H1 (cell line): ENCODE data around the gene PLA2G4A. TPM values are rescaled to one million over a fixed set of nuclear protein-coding genes. Genes with fewer than 3 reads are reported as not detected.

Experiments
- CTCF ChIA-PET: fragments of 300-600 bp; sonication (Branson Sonifier 250); formaldehyde crosslinking; loops from one replicate; lab custom pipeline; 2021; ENCODE audit not compliant: partially characterized antibody; lab: Charles Lee
- POLR2A ChIA-PET: fragments of 300-600 bp; sonication (Branson Sonifier 250); formaldehyde crosslinking; loops from one replicate; lab custom pipeline; 2021; ENCODE audit warnings: inconsistent platforms; ENCODE audit not compliant: partially characterized antibody; lab: Charles Lee
- DNase-seq, 2 experiments: peaks; one replicate each; pipeline versions ENCODE4 v3.0.0 to v3.0.0-alpha.2; 2010 to 2022; ENCODE audit warnings: low spot score in 2 of 2, low read depth in 1 of 2, mixed read lengths in 1 of 2
- FAIRE-seq: peaks from 2 replicates; lab custom pipeline; 2011; peaks lifted over from hg19 to GRCh38; lab: Jason Lieb, UNC
- H2AFZ ChIP-seq: 2 replicates; pipeline ENCODE4 v1.8.1; 2012; ENCODE audit warnings: low read length, inconsistent platforms
- H2AK5ac ChIP-seq: 2 replicates; pipeline ENCODE4 v1.6.1; 2013; ENCODE audit warnings: low read depth, low read length
- H2BK120ac ChIP-seq: replicated peaks from 2 replicates; pipeline ENCODE3; 2013; ENCODE audit warnings: low read depth, low read length, inconsistent platforms
- H2BK12ac ChIP-seq: 2 replicates; pipeline ENCODE4 v1.6.1; 2013; ENCODE audit warnings: low read depth, low read length
- H2BK15ac ChIP-seq: 2 replicates; pipeline ENCODE4 v1.6.1; 2013; ENCODE audit warnings: low read length
- H2BK20ac ChIP-seq: 2 replicates; pipeline ENCODE4 v1.6.1; 2013; ENCODE audit warnings: low read length
- H2BK5ac ChIP-seq: 2 replicates; pipeline ENCODE4 v1.6.1; 2013; ENCODE audit warnings: low read depth, low read length
- H3K14ac ChIP-seq: 2 replicates; pipeline ENCODE4 v1.6.1; 2013; ENCODE audit warnings: inconsistent platforms; ENCODE audit not compliant: insufficient read length
- H3K18ac ChIP-seq: 2 replicates; pipeline ENCODE4 v1.6.1; 2013; ENCODE audit warnings: low read length; ENCODE audit errors: extremely low read depth
- H3K23ac ChIP-seq: 2 replicates; pipeline ENCODE4 v1.6.1; 2013; ENCODE audit warnings: inconsistent platforms; ENCODE audit not compliant: insufficient read length
- H3K23me2 ChIP-seq: 2 replicates; pipeline ENCODE4 v1.6.1; 2013; ENCODE audit warnings: low read depth, low read length
- H3K27ac ChIP-seq: 2 replicates; pipeline ENCODE4 v1.6.1; 2011; ENCODE audit warnings: low read depth, low read length, inconsistent platforms
- H3K27me3 ChIP-seq, 4 experiments: replicated peaks in 1 of 4; 1 replicate in 1 of 4; 2 replicates in 3 of 4; pipeline versions ENCODE4 v1.6.1 to v1.8.1; 2011 to 2013; ENCODE audit warnings: low read length in 3 of 4, mild to moderate bottlenecking in 3 of 4, inconsistent platforms in 2 of 4, mixed read lengths in 2 of 4, moderate library complexity in 1 of 4; ENCODE audit not compliant: control insufficient read depth in 3 of 4, insufficient read depth in 3 of 4; ENCODE audit errors: extremely low read depth in 1 of 4
- H3K36me3 ChIP-seq, 4 experiments: 2 replicates each; pipeline versions ENCODE4 v1.6.1 to v1.8.1; 2011 to 2013; ENCODE audit warnings: mild to moderate bottlenecking in 4 of 4, low read length in 3 of 4, moderate library complexity in 2 of 4, control low read depth in 1 of 4, inconsistent platforms in 1 of 4; ENCODE audit not compliant: insufficient read depth in 4 of 4, control insufficient read depth in 2 of 4
- H3K4ac ChIP-seq: replicated peaks from 2 replicates; pipeline ENCODE3; 2013; ENCODE audit warnings: low read length, low read depth, mixed read lengths, inconsistent platforms; ENCODE audit not compliant: insufficient read length
- H3K4me1 ChIP-seq, 4 experiments: replicated peaks in 1 of 4; 1 replicate in 1 of 4; 2 replicates in 3 of 4; pipeline versions ENCODE4 v1.6.1 to v1.8.1; 2011 to 2013; ENCODE audit warnings: low read length in 3 of 4, inconsistent platforms in 2 of 4, mixed read lengths in 1 of 4; ENCODE audit not compliant: insufficient read depth in 4 of 4, control insufficient read depth in 3 of 4
- H3K4me2 ChIP-seq, 2 experiments: 2 replicates each; pipeline versions ENCODE4 v1.6.1 to v1.8.1; 2011 to 2013; ENCODE audit warnings: low read depth in 2 of 2, low read length in 2 of 2, control low read depth in 1 of 2, inconsistent platforms in 1 of 2, mild to moderate bottlenecking in 1 of 2; ENCODE audit not compliant: insufficient read depth in 1 of 2
- H3K4me3 ChIP-seq, 4 experiments: fragments of 200-600, 300-600 bp in 1 of 4; sonication (generic), shearing (Covaris generic), sonication (Bioruptor Twin) in 1 of 4; 2 replicates each; pipeline versions ENCODE4 v1.5.1 to v1.8.1; 2011 to 2016; ENCODE audit warnings: low read length in 4 of 4, low read depth in 3 of 4, control low read depth in 2 of 4, inconsistent platforms in 2 of 4, mild to moderate bottlenecking in 2 of 4, mixed read lengths in 1 of 4, moderate library complexity in 1 of 4; ENCODE audit not compliant: insufficient read depth in 2 of 4; ENCODE audit errors: extremely low read depth in 1 of 4
- H3K56ac ChIP-seq: replicated peaks from 2 replicates; pipeline ENCODE3; 2013; ENCODE audit warnings: low read depth, mild to moderate bottlenecking, mixed read lengths, low read length, inconsistent platforms; ENCODE audit not compliant: insufficient read length
- H3K79me1 ChIP-seq: 2 replicates; pipeline ENCODE4 v1.6.1; 2013; ENCODE audit warnings: low read depth, low read length, control low read depth
- H3K79me2 ChIP-seq, 2 experiments: 2 replicates each; pipeline versions ENCODE4 v1.6.1 to v1.8.1; 2012 to 2013; ENCODE audit warnings: low read length in 2 of 2, mild to moderate bottlenecking in 2 of 2, inconsistent platforms in 1 of 2; ENCODE audit not compliant: insufficient read depth in 2 of 2, control insufficient read depth in 1 of 2
- H3K9ac ChIP-seq, 4 experiments: replicated peaks in 1 of 4; 1 replicate in 1 of 4; 2 replicates in 3 of 4; pipeline versions ENCODE4 v1.6.1 to v1.8.1; 2011 to 2013; ENCODE audit warnings: low read depth in 3 of 4, low read length in 3 of 4, control low read depth in 2 of 4, mild to moderate bottlenecking in 2 of 4, moderate library complexity in 2 of 4, inconsistent platforms in 1 of 4; ENCODE audit errors: extremely low read depth in 1 of 4
- H3K9me3 ChIP-seq, 2 experiments: 2 replicates each; pipeline versions ENCODE4 v1.6.1 to v1.8.1; 2012 to 2013; ENCODE audit warnings: mild to moderate bottlenecking in 2 of 2, moderate library complexity in 2 of 2, control low read depth in 1 of 2, inconsistent platforms in 1 of 2, low read depth in 1 of 2, low read length in 1 of 2, mixed read lengths in 1 of 2; ENCODE audit not compliant: insufficient read depth in 2 of 2
- H4K20me1 ChIP-seq, 2 experiments: replicated peaks in 1 of 2; 2 replicates each; pipeline versions ENCODE3 to v1.8.1; 2011 to 2013; ENCODE audit warnings: inconsistent platforms in 2 of 2, low read length in 2 of 2, mild to moderate bottlenecking in 1 of 2; ENCODE audit not compliant: insufficient read depth in 2 of 2, control insufficient read depth in 1 of 2
- H4K5ac ChIP-seq: 2 replicates; pipeline ENCODE4 v1.6.1; 2013; ENCODE audit warnings: low read length, low read depth, mixed read lengths, inconsistent platforms; ENCODE audit not compliant: insufficient read length
- H4K8ac ChIP-seq: 2 replicates; pipeline ENCODE4 v1.8.0; 2013; ENCODE audit warnings: mild to moderate bottlenecking, moderate library complexity, low read length, inconsistent platforms; ENCODE audit not compliant: insufficient read depth; ENCODE audit errors: extremely low read depth
- H4K91ac ChIP-seq: replicated peaks from 2 replicates; pipeline ENCODE3; 2013; ENCODE audit warnings: low read length, mixed read lengths, inconsistent platforms; ENCODE audit not compliant: insufficient read length
- BACH1 ChIP-seq: IDR thresholded peaks from 2 replicates; pipeline ENCODE4 v1.6.1; 2012; ENCODE audit warnings: low read length, improper control_type of control experiment
- CBX5 ChIP-seq: fragments of 300-800, 300-1000 bp; sonication (generic); IDR thresholded peaks from 2 replicates; pipeline ENCODE4 v1.7.1; 2016; ENCODE audit warnings: antibody characterized with exemption, low read length, low read depth
- EGR1 ChIP-seq: IDR thresholded peaks from 2 replicates; pipeline ENCODE4 v1.6.1; 2011; ENCODE audit warnings: low read depth, low read length, borderline replicate concordance
- EP300 ChIP-seq, 2 experiments: IDR thresholded peaks; 1 replicate in 1 of 2; 2 replicates in 1 of 2; pipeline ENCODE4 v1.6.1; 2011 to 2012; ENCODE audit warnings: low read depth in 2 of 2, low read length in 2 of 2, mild to moderate bottlenecking in 2 of 2, borderline replicate concordance in 1 of 2, inconsistent platforms in 1 of 2, moderate library complexity in 1 of 2
- HDAC6 ChIP-seq: IDR thresholded peaks from one replicate; pipeline ENCODE4 v1.7.1; 2012; ENCODE audit warnings: low read depth, mild to moderate bottlenecking, inconsistent platforms, low read length, moderate library complexity
- POLR2A ChIP-seq, 2 experiments: IDR thresholded peaks; 1 replicate in 1 of 2; 2 replicates in 1 of 2; pipeline ENCODE4 v1.6.1; 2011; ENCODE audit warnings: low read depth in 2 of 2, low read length in 2 of 2, mild to moderate bottlenecking in 2 of 2; ENCODE audit errors: control extremely low read depth in 1 of 2
- RAD21 ChIP-seq, 2 experiments: IDR thresholded peaks in 1 of 2; conservative IDR thresholded peaks in 1 of 2; 2 replicates each; pipeline ENCODE4 v1.6.1; 2011; ENCODE audit warnings: low read depth in 2 of 2, low read length in 2 of 2, improper control_type of control experiment in 1 of 2, inconsistent platforms in 1 of 2, mild to moderate bottlenecking in 1 of 2, moderate library complexity in 1 of 2
- SP1 ChIP-seq: IDR thresholded peaks from 2 replicates; pipeline ENCODE4 v1.6.1; 2011; ENCODE audit warnings: low read depth, low read length
- SP2 ChIP-seq: IDR thresholded peaks from 2 replicates; pipeline ENCODE4 v1.6.1; 2012; ENCODE audit warnings: mild to moderate bottlenecking, low read length, inconsistent platforms
- TAF1 ChIP-seq: IDR thresholded peaks from 2 replicates; pipeline ENCODE4 v1.6.1; 2011; ENCODE audit warnings: mild to moderate bottlenecking, low read depth, low read length
- TEAD4 ChIP-seq: IDR thresholded peaks from 2 replicates; pipeline ENCODE4 v1.6.1; 2012; ENCODE audit warnings: low read depth, low read length, inconsistent platforms, mixed read lengths
- WGBS, 2 experiments: shearing (Covaris generic) in 1 of 2; methylation state at CpG; one replicate each; pipeline versions ENCODE4 v1.1.6 to v1.1.7; 2013 to 2015; ENCODE audit warnings: low lambda C conversion rate in 2 of 2, mixed read lengths in 2 of 2, inconsistent platforms in 1 of 2, low coverage in 1 of 2, missing lambda C conversion rate in 1 of 2; ENCODE audit not compliant: insufficient replicate concordance in 2 of 2, insufficient coverage in 1 of 2, insufficient read length in 1 of 2; ENCODE audit errors: extremely low coverage in 1 of 2, missing lambda C conversion rate in 1 of 2; 5-methylcytosine and 5-hydroxymethylcytosine counted together
- polyA plus RNA-seq, 7 experiments: library from polyadenylated mRNA; depleted of rRNA in 3 of 7; stranded (reverse) in 5 of 7; unstranded in 2 of 7; fragments of >200 nt in 5 of 7; fragments of 200-250 nt in 2 of 7; gene quantifications; 1 replicate in 5 of 7; 2 replicates in 1 of 7; 4 replicates in 1 of 7; pipeline versions ENCODE4 v1.2.1 to v1.2.3, GENCODE V29; 2011 to 2013; ENCODE audit warnings: missing spikeins in 2 of 7, mixed read lengths in 2 of 7
- total RNA-seq: library from RNA; stranded (reverse); fragmentation: NEBNext Ultra II Directional; extraction: Animal tissue kit (Norgen Biotek cat#: 25700); gene quantifications from 2 replicates; pipeline ENCODE4 v1.2.1, GENCODE V29; 2021
- TF ChIP-seq, protein P1 (sequence below): IDR thresholded peaks from 2 replicates; pipeline ENCODE4 v1.6.1; 2012; ENCODE audit warnings: inconsistent platforms

The PLA2G4A gene
- total and polyA plus RNA-seq, 2 of the 8 experiments (the other 6 are each of a cell fraction or from before 2014, with no cell fraction given), result 0.63 to 1.4 TPM

DNA sequence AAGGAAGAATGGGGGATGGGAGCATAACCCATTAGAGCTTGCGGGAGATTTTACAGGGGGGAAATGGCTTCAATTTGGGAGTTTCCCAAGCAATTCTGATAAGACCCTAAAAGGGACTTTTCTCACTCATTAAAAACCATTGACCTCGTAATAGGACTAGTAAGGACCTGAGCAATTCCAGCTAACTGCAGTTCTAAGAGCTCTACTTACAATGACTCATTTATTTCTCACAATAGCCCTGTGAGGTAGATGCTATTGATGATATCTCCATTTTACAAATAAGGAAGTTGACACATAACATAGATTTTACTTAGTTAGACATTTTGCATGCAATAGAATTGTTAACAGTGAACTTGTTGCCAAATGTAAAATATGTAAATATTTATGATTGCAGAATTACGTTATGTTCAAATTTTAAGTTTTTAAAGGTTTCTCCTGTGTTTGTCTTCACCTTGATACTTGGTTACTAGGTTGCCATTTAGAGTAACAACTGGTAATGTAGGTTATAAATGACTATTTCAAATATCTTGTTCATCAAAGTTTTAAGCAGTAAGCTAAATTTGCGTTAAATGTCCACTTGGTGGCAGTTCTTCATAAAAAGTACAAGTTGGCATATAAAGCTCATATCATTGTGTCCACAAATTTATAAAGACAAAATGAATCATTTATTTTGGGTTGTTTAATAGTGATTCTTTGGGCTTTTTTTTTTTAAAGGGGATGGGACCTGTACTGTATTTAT is 182.0 kb downstream of the PLA2G4A start:
- no peaks in the 10 kb centered on the region for H3K23me2 ChIP-seq
- ChIA-PET POLR2A (no interaction called here), CTCF (interaction anchor here (1.1 to 1.6 kb wide), 2 partner anchors 9 to 17 kb away, joined by 4 read pairs; no protein-coding TSS in a partner anchor)
- TF ChIP-seq TEAD4 (no peak), SP2 (no peak), HDAC6 (no peak), RAD21 (IDR thresholded peaks at IDR 0.05 in 1 of 2, conservative IDR thresholded peaks at IDR 0.05 in 1 of 2; ENCODE audit: low read depth in 2 of 2, low read length in 2 of 2) (no peak), CBX5 (no peak), POLR2A (IDR thresholded peaks at IDR 0.05; ENCODE audit: control extremely low read depth in 1 of 2, low read depth in 2 of 2, low read length in 2 of 2) (no peak), TAF1 (no peak), BACH1 (no peak), EP300 (IDR thresholded peaks at IDR 0.05; ENCODE audit: borderline replicate concordance in 1 of 2, low read depth in 2 of 2, low read length in 2 of 2) (no peak), EGR1 (no peak), SP1 (no peak)
- TF ChIP-seq, protein P1, sequence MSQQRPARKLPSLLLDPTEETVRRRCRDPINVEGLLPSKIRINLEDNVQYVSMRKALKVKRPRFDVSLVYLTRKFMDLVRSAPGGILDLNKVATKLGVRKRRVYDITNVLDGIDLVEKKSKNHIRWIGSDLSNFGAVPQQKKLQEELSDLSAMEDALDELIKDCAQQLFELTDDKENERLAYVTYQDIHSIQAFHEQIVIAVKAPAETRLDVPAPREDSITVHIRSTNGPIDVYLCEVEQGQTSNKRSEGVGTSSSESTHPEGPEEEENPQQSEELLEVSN, result no peak
- peaks cover 0 to 4% (median 1%) of the 10 kb centered on the region in 4 experiments; a peak in 2 of 7 replicates for H3K4me1 ChIP-seq
- H2BK120ac ChIP-seq, result no peak overlapping the region
- no peak overlapping the region for H2AK5ac ChIP-seq
- 84% methylated on average over 4 of the region's 4 CpGs; no CpG with 5 or more reads in 1 of the 2 experiments for WGBS, 2 experiments
- H3K18ac ChIP-seq, result no peak overlapping the region
- no peaks in the 10 kb centered on the region for H3K27me3 ChIP-seq
- H3K36me3 ChIP-seq, result peaks cover 0 to 3% (median under 1%) of the 10 kb centered on the region in 4 experiments; a peak in 2 of 8 replicates
- no peaks in the 10 kb centered on the region for H3K79me1 ChIP-seq
- H2BK5ac ChIP-seq, result no peak overlapping the region
- H4K91ac ChIP-seq, result no peak overlapping the region
- no peak overlapping the region for H2BK15ac ChIP-seq
- H3K9me3 ChIP-seq, result peaks cover 12 to 13% of the 10 kb centered on the region in 2 experiments
- no peak overlapping the region for H3K9ac ChIP-seq
- no peaks in the 10 kb centered on the region for H4K20me1 ChIP-seq
- FAIRE-seq (no peak), DNase-seq (no peak)
- no peak overlapping the region for H4K5ac ChIP-seq
- H3K4me3 ChIP-seq, result peak overlapping the region in 1 of 4 experiments; percentile 1; a peak in 1 of 8 replicates
- H3K14ac ChIP-seq, result no peak overlapping the region
- H3K4me2 ChIP-seq, result no peak overlapping the region
- no peak overlapping the region for H2BK12ac ChIP-seq
- no peak overlapping the region for H4K8ac ChIP-seq
- no peak overlapping the region for H3K27ac ChIP-seq
- H3K56ac ChIP-seq, result no peak overlapping the region
- no peaks in the 10 kb centered on the region for H3K79me2 ChIP-seq
- H3K23ac ChIP-seq, result no peak overlapping the region
- H3K4ac ChIP-seq, result no peak overlapping the region
- no peak overlapping the region for H2BK20ac ChIP-seq
- H2AFZ ChIP-seq, result no peak overlapping the region
